AG04449 (cell line): ENCODE data around the gene GDF15.

ENCODE experiments used
- CTCF ChIA-PET: fragments of 350-600 bp; formaldehyde crosslinking; extraction: SDS; loops from one replicate; lab custom pipeline; 2021; ENCODE audit warnings: antibody characterized with exemption; lab: Yijun Ruan, JAX
- POLR2A ChIA-PET: fragments of 400-600, 350-600 bp; formaldehyde crosslinking; extraction: SDS; loops from one replicate; lab custom pipeline; 2020; ENCODE audit warnings: antibody characterized with exemption, inconsistent platforms; lab: Yijun Ruan, JAX
- DNase-seq: peaks from one replicate; pipeline ENCODE4 v3.0.0-alpha.2; 2010; ENCODE audit warnings: low read depth, low spot score
- H3K4me3 ChIP-seq: 2 replicates; pipeline ENCODE4 v1.5.1; 2011; ENCODE audit warnings: low read depth, mild to moderate bottlenecking, control low read depth, low read length
- CTCF ChIP-seq: IDR thresholded peaks from one replicate; pipeline ENCODE4 v1.5.1; 2011; ENCODE audit warnings: mild to moderate bottlenecking, moderate library complexity, low read length, control low read depth, inconsistent platforms; ENCODE audit not compliant: insufficient read depth; ENCODE audit errors: missing control alignments

The GDF15 gene

DNA sequence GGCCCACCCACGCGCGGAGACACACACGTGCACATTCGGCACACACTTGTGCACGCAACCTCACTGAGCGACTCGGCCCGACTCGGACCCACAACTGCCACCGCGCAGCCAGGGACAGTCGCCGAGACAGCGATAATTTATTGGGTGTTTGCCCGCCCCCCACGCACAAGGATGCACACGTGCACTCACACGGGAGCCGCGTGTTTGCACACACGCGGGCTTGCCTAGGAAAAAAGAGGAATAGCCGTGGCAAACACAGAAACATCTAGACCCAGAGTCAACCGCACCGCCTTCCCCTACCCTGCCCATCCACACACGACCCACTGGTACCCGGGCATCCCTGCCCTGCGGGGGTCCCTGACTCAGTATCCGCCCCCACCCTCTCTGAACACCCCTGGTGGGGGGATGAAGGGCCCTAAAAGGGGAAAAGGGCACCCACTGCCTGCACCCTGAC is 32.1 kb downstream of the GDF15 start:
- no peak for TF ChIP-seq CTCF
- POLR2A ChIA-PET, result interaction anchor here (1.0 to 5.9 kb wide), 6 partner anchors 18 to 137 kb away, joined by 4 to 42 read pairs (median 4); partner anchors contain the start of genes GDF15 and JUND
- peak overlapping the region; percentile 29 for H3K4me3 ChIP-seq
- DNase-seq, result no peak
- CTCF ChIA-PET, result interaction anchor here (1.0 to 11.8 kb wide), 10 partner anchors 8 to 171 kb away, joined by 3 to 298 read pairs (median 6); partner anchors contain the start of genes GDF15, JUND, PGPEP1 and REX1BD

- CTCF ChIA-PET, result interaction anchor here (1.0 to 11.8 kb wide), 13 partner anchors 8 to 170 kb away, joined by 3 to 298 read pairs (median 5); partner anchors contain the start of genes GDF15, JUND, PGPEP1 and REX1BD
- no peak for DNase-seq
- POLR2A ChIA-PET, result interaction anchor here (0.6 to 1.7 kb wide), 9 partner anchors 10 to 137 kb away, joined by 3 to 10 read pairs (median 4); partner anchors contain the start of genes GDF15 and JUND
- TF ChIP-seq CTCF, result no peak
- peak overlapping the region; percentile 50 for H3K4me3 ChIP-seq
These were observed 32.7 kb downstream of the GDF15 start for GRCh38 chr19:18418483-18419194.

- POLR2A ChIA-PET, result interaction anchor here (0.6 to 1.7 kb wide), 8 partner anchors 10 to 138 kb away, joined by 3 to 10 read pairs (median 4); partner anchors contain the start of genes GDF15 and JUND
- H3K4me3 ChIP-seq, result peak within 1 kb of the TSS; percentile 73
- CTCF ChIA-PET, result interaction anchor here (1.0 to 11.8 kb wide), 13 partner anchors 9 to 169 kb away, joined by 3 to 298 read pairs (median 5); partner anchors contain the start of genes GDF15, JUND, PGPEP1 and REX1BD
- DNase-seq, result no peak
- peak; percentile 24 for TF ChIP-seq CTCF
These were observed 33.3 kb downstream of the GDF15 start, which contains the start of gene SSBP4 for GRCh38 chr19:18419195-18419698. TSS of gene SSBP4 (plus strand) at chr19:18419398. CDS start at chr19:18419649, 251 bp downstream.

- POLR2A ChIA-PET, result interaction anchor here (0.9 to 1.6 kb wide), 6 partner anchors 9 to 138 kb away, joined by 3 to 10 read pairs (median 5); partner anchors contain the start of genes GDF15 and JUND
- no peak for TF ChIP-seq CTCF
- no peak for DNase-seq
- peak overlapping the region; percentile 73 for H3K4me3 ChIP-seq
- CTCF ChIA-PET, result interaction anchor here (0.8 to 11.8 kb wide), 13 partner anchors 9 to 139 kb away, joined by 3 to 298 read pairs (median 5); partner anchors contain the start of genes GDF15, JUND and PGPEP1
These were observed 33.9 kb downstream of the GDF15 start for GRCh38 chr19:18419699-18420460.

GRCh38 chr19:18420930-18421329 is 35.0 kb downstream of the GDF15 start:
- TF ChIP-seq CTCF, result no peak
- ChIA-PET CTCF (interaction anchor here (1.1 to 2.7 kb wide), 4 partner anchors 11 to 308 kb away, joined by 3 to 20 read pairs (median 6); no protein-coding TSS in a partner anchor), POLR2A (interaction anchor here (1.0 kb wide), 2 partner anchors 35 to 139 kb away, joined by 3 to 5 read pairs; partner anchors contain the start of genes GDF15 and JUND)
- peak overlapping the region; percentile 73 for H3K4me3 ChIP-seq
- no peak for DNase-seq
